NCI-H2081 (cell line): ENCODE measurements around the gene WASF3.
"Not testable (repeated sequence)": the region's sequence is repeated elsewhere in the genome, so short reads cannot be mapped to it uniquely, and the experiment has no call there.

Experiments used
- DNase-seq, 2 experiments: peaks; one replicate each; lab custom pipeline; 2025; lab: John Stamatoyannopoulos, UW

The WASF3 gene

DNA sequence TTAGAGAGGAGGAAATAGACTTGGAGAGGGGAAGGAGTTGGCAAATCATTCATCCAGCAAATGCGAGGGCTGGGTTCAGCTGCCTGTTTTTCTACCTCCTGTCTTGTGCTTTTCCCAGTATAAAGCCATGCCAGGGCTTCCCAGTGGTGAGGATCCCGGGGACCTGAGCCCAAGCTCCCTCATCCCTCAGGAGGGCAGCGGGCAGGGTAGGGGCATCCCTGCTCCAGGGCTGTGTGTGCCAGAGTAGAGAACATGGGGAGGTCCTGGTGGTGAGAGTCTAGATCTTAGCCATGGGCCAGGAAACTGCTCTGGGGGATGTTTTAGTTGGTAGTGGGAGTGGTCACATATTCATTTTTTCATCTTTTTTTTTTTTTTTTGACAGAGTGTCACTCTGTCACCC lies 159.5 kb downstream of the WASF3 start:
- DNase-seq = no peak

DNA sequence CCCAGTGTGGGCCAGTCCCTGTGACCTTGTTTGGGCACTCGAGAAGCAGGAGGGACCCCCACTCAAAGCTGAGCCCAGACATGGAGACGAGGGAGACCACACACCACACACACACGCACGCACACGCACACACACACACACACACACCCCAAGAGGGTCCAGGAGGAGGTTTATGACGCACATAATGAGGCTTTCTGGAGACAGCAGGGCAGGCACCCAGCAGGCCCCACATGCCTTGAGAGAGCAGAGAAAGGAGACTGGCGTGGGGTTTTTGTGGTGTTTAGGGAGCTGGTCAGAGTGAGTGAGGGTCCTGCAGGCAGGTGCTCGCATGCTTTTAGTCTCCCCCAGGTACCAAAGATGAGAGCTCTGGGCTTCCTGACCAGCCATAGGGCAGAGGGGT lies 160.7 kb downstream of the WASF3 start:
- no peak for DNase-seq

DNA sequence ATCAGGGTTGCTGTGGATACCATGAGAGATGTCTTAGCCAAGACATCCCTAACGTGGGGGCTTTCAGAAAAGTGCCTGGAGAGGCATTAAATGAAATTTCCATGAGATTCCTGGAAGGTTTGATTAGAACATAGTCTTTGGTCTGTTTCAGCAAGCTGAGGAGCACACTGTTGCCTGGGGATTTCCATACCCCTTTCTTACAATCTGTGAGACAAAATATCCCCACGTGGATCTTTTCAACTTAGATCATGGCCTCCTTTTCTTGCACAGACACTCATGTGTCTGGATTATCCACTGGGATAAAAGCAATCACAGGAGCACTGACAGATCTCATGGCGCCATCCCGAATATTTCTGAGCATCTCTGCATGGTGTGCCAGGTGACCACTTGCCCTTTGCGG lies 161.4 kb downstream of the WASF3 start:
- no peak for DNase-seq

DNA sequence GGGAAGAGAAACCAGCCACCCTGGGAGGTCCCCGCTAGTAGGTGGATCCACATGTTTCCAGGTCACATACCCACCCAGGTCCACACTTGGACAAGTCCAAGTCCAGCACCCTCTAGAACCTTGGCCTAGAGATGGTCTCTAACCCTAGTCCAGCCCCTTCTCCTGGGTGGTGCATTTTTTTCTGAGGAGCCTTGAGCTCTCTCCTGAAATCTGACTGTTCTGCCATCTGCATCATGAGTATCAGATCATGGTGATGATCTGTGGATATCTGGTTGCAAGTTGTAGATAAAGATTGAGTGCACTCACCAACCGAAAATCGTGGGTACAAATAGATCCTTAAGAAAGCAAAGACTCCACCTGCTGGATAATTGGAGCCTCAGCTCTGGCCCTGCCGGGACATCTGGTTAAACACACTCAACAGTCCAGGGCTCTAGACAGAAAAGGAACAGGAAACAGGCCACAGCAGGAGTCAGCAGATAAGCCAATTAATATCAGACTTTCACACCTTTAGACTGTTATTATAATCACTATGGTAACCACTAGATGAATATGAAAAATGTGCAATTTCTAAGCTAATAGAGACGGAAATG lies 162.0 kb downstream of the WASF3 start:
- peak; percentile 45 to 83 for DNase-seq

DNA sequence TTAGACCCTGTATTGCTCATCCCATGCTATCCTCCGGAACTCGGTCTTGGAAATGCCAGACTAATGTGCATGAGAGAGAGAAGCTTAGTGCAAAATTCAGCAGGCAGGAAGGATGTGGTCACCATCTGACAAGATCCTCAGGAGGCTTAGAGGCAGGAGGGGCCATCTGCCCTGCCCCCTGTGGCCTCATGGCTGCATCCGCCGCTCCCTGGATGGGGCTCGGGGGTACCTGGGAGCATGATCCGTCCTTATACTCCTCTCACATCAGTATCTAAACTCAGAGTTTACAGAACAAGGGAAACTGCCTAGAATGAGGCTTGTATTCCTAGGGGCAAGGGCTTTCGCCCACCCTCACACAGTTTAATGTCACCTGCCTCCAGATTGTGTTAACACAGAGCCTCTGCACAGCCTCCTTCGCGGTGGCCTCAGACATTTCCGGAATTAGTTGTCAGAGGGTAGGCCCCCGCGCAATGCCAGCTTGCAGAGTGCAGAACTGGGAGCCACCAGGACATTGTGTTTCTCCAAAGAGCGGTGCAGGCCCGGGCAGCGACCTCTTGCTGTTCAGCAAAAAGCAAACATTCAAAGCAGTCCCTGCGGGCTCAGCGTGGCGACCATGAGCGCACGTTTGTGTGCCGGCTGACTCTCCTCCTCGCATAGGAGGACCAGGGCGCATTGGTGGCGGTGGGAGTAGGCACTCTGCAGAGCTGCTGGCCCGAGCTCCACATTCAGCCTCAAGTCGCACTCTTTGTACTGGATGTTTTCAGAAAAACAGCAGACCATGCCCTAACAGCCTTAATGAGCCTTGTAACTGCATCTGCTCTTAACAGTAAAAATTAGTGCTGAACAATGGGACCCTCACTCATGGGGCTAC lies 164.0 kb downstream of the WASF3 start:
- no peak for DNase-seq

DNA sequence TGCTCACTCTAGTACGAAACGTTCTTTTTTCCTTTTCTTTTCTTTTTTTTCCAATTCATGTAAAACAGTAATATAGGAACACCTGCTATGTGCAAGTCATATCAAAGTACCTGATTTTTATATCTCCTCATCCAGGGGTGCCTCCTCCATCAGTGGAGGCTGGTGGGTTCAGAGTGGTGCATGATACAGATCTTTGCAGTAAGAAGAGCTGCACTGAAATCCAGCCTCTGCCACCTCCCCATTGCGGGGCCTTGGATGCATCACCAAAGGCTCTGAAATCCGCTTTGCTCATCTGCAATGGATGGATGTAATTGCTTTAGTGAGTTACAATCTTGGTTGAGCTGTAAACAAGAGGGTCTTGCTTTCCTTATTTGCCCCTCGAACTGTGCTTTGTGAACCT lies 164.8 kb downstream of the WASF3 start:
- DNase-seq = no peak

DNA sequence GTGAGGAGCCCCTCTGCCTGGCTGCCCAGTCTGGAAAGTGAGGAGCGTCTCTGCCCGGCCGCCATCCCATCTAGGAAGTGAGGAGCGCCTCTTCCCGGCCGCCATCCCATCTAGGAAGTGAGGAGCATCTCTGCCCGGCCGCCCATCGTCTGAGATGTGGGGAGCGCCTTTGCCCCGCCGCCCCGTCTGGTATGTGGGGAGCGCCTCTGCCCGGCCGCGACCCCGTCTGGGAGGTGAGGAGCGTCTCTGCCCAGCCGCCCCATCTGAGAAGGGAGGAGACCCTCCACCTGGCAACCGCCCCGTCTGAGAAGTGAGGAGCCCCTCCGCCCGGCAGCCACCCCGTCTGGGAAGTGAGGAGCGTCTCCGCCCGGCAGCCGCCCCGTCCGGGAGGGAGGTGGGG lies 166.1 kb downstream of the WASF3 start:
- DNase-seq = not testable (repeated sequence)

DNA sequence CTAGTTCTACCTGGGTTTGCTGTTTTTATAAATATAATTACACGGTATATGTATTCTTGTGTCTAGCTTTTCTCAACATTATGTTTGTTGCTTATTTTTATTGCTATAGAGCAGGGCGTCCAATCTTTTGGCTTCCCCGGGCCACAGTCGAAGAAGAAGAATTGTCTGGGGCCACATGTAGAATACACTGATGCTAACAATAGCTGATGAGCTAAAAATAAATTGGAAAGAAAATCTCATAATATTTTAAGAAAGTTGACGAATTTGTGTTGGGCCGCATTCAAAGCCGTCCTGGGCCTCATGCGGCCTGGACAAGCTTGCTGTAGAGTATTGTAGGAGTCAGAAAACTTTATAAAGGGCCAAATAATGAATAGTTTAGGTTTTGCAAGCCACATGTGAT lies 169.2 kb downstream of the WASF3 start:
- DNase-seq = no peak

DNA sequence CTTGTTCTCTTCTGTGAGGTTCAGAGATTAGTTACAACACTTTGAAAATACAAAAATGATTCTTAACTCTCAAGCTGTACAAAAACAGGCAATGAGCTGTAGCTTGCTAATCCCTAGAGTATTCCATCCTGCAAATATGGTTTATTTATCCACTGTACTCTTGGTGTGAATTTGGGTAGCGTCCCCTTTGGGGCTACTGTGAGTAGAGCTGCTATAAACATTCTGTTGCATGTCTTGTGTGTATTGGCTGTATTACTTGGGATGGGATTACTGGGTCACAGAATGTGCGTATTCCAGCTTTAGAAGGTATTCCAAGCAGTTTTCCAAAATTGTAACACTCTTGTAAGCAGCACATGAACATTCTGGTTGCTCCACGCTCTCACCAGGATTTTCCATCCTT lies 169.6 kb downstream of the WASF3 start:
- no peak for DNase-seq

DNA sequence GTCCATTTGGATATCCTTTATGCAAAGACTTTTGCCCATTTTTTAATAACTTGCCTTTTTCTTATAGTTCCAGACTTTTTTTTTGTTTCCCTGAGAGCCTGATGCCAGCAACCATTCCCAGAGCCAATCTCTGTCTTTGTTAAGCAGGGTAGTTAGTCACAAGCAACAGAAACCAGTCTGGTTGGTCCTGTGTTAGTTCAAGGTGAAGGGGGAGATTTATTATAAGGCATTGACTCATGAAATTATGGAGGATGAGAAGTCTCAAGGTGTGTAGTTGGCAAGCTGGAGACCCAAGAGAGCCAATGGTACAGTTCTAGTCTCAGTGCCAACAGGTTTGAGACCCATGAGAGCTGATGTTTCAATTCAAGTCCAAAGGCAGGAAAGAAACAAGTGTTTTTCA lies 170.2 kb downstream of the WASF3 start:
- no peak for DNase-seq

DNA sequence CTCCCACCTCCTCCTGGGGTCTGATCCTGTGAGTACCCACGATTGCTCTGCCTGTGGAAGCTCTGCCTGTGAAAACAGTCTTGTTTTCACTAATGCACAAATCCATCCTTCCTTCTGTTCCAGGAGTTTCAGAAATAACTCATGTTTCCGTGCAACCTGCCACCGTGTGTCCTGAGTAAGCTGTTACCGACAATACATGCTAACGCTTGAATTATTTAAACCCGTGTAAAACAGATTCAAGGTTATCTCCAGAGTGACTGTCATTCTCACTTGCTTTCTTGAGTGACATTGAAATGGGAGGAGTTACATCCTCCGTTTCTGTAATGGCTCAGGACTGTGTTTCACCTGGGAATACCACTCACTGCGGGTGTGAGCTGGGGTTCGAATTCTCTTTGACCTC lies 178.2 kb downstream of the WASF3 start:
- no peak for DNase-seq
